PC-3 (cell line): ENCODE results near the gene COL1A1.

ENCODE experiments used
- EZH2 ChIP-seq: fragments of 300-600 bp; sonication (generic); IDR thresholded peaks from one replicate; pipeline ENCODE4 v1.6.1; 2017; ENCODE audit warnings: antibody characterized with exemption, mild to moderate bottlenecking, low read length; ENCODE audit not compliant: unreplicated experiment
- EZH2phosphoT487 ChIP-seq: fragments of 300-600 bp; sonication (generic); IDR thresholded peaks from 2 replicates; pipeline ENCODE4 v1.6.1; 2018; ENCODE audit warnings: mild to moderate bottlenecking, antibody characterized with exemption, low read length, borderline replicate concordance
- TF ChIP-seq, protein P1 (sequence below): fragments of 300-600 bp; sonication (generic); conservative IDR thresholded peaks from 2 replicates; pipeline ENCODE4 v1.5.1; 2017; ENCODE audit warnings: antibody characterized with exemption, low read depth, mild to moderate bottlenecking, low read length

- TF ChIP-seq, protein P1, sequence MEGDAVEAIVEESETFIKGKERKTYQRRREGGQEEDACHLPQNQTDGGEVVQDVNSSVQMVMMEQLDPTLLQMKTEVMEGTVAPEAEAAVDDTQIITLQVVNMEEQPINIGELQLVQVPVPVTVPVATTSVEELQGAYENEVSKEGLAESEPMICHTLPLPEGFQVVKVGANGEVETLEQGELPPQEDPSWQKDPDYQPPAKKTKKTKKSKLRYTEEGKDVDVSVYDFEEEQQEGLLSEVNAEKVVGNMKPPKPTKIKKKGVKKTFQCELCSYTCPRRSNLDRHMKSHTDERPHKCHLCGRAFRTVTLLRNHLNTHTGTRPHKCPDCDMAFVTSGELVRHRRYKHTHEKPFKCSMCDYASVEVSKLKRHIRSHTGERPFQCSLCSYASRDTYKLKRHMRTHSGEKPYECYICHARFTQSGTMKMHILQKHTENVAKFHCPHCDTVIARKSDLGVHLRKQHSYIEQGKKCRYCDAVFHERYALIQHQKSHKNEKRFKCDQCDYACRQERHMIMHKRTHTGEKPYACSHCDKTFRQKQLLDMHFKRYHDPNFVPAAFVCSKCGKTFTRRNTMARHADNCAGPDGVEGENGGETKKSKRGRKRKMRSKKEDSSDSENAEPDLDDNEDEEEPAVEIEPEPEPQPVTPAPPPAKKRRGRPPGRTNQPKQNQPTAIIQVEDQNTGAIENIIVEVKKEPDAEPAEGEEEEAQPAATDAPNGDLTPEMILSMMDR, result no peak
- TF ChIP-seq EZH2 (no peak), EZH2phosphoT487 (no peak)
Measured at GRCh38 chr17:50212121-50212843, 10.9 kb upstream of the COL1A1 start.
